HK-2 (cell line): ENCODE data around the gene TYW1.
"Not testable (repeated sequence)": the region's sequence is repeated elsewhere in the genome, so short reads cannot be mapped to it uniquely, and the experiment has no call there.

ENCODE experiments used
- DNase-seq: peaks from one replicate; pipeline ENCODE4 v3.0.0-alpha.2; 2018; ENCODE audit not compliant: unreplicated experiment

Gene TYW1

GRCh38 chr7:67251986-67252558 is 255.4 kb downstream of the TYW1 start:
- no peak for DNase-seq

GRCh38 chr7:67255076-67255475 is 258.4 kb downstream of the TYW1 start:
- not testable (repeated sequence) for DNase-seq

GRCh38 chr7:67257779-67258178 is 261.1 kb downstream of the TYW1 start:
- not testable (repeated sequence) for DNase-seq

GRCh38 chr7:67259363-67259762 is 262.7 kb downstream of the TYW1 start:
- DNase-seq = not testable (repeated sequence)

- not testable (repeated sequence) for DNase-seq
Observed at GRCh38 chr7:67260166-67260586, 263.5 kb downstream of the TYW1 start.

GRCh38 chr7:67264000-67264399 is 267.4 kb downstream of the TYW1 start:
- not testable (repeated sequence) for DNase-seq

- DNase-seq = not testable (repeated sequence)
Observed at GRCh38 chr7:67266070-67266469, 269.4 kb downstream of the TYW1 start.

GRCh38 chr7:67267914-67268313 is 271.3 kb downstream of the TYW1 start:
- peak; percentile 31 for DNase-seq

GRCh38 chr7:67269916-67270315 is 273.3 kb downstream of the TYW1 start:
- DNase-seq = not testable (repeated sequence)
